ENCODE measurements around the gene MBD3. TPM values are rescaled to one million over a fixed set of nuclear protein-coding genes. Genes with fewer than 3 reads are reported as not detected.
"Not testable (repeated sequence)": the region's sequence is repeated elsewhere in the genome, so short reads cannot be mapped to it uniquely, and the experiment has no call there.

The MBD3 gene
- total RNA-seq, 1 donor = 78.5 TPM

DNA sequence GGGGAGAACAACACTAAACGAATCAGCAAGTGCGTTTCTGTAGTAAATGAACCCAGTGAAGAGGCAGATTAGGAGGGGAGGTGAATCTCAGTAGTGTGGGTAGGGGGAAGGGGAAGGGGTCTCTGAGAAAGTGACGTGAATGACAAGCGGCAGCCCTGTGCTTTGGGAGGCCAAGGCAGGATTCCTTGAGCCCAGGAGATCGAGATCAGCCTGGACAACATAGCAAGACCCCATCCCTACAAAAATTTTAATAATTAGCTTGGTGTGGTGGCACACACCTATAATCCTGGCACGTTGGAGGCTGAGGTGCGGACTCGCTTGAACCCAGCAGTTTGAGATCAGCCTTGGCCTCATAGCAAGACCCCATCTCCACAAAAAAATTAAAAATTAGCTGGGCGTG, 60.7 kb downstream of the MBD3 start:
- H3K4me2 ChIP-seq (ENCODE audit: insufficient read depth, low read length) = no peak overlapping the region
- TF ChIP-seq, protein P1, sequence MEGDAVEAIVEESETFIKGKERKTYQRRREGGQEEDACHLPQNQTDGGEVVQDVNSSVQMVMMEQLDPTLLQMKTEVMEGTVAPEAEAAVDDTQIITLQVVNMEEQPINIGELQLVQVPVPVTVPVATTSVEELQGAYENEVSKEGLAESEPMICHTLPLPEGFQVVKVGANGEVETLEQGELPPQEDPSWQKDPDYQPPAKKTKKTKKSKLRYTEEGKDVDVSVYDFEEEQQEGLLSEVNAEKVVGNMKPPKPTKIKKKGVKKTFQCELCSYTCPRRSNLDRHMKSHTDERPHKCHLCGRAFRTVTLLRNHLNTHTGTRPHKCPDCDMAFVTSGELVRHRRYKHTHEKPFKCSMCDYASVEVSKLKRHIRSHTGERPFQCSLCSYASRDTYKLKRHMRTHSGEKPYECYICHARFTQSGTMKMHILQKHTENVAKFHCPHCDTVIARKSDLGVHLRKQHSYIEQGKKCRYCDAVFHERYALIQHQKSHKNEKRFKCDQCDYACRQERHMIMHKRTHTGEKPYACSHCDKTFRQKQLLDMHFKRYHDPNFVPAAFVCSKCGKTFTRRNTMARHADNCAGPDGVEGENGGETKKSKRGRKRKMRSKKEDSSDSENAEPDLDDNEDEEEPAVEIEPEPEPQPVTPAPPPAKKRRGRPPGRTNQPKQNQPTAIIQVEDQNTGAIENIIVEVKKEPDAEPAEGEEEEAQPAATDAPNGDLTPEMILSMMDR (IDR thresholded peaks at IDR 0.05; ENCODE audit: extremely low read depth, low read depth, low read length) = no peak
- no peaks in the 10 kb centered on the region for H3K4me1 ChIP-seq (ENCODE audit: insufficient read depth, low read length)

GRCh38 chr19:1531587-1531986, 61.1 kb downstream of the MBD3 start:
- no peaks in the 10 kb centered on the region for H3K79me2 ChIP-seq (ENCODE audit: insufficient read depth, low read length)
- TF ChIP-seq, protein P1 (IDR thresholded peaks at IDR 0.05; ENCODE audit: extremely low read depth, low read depth, low read length) = no peak
- H3K4me1 ChIP-seq (ENCODE audit: insufficient read depth, low read length) = no peaks in the 10 kb centered on the region
- no peaks in the 10 kb centered on the region for H3K36me3 ChIP-seq (ENCODE audit: insufficient read depth, low read length)
- H4K20me1 ChIP-seq (ENCODE audit: insufficient read depth, low read length) = no peaks in the 10 kb centered on the region
- no peak overlapping the region for H3K27ac ChIP-seq (ENCODE audit: low read depth, low read length)
- H3K9me3 ChIP-seq (ENCODE audit: low read depth, low read length) = no peaks in the 10 kb centered on the region
- no peak overlapping the region for H2AFZ ChIP-seq (ENCODE audit: low read length)
- H3K27me3 ChIP-seq (ENCODE audit: insufficient read depth, low read length) = no peaks in the 10 kb centered on the region
- no peak overlapping the region for H3K4me3 ChIP-seq (ENCODE audit: insufficient read depth, low read length)
- no peak overlapping the region for H3K4me2 ChIP-seq (ENCODE audit: insufficient read depth, low read length)
- DNase-seq (ENCODE audit: insufficient read length, low spot score, missing footprints) = peak; percentile 81

More for the DNA sequence above, 60.7 kb downstream of the MBD3 start:
- Histone ChIP-seq H2AFZ (ENCODE audit: low read length) (no peak overlapping the region), H3K79me2 (ENCODE audit: insufficient read depth, low read length) (no peaks in the 10 kb centered on the region), H3K27ac (ENCODE audit: low read depth, low read length) (no peak overlapping the region), H3K9me3 (ENCODE audit: low read depth, low read length) (no peaks in the 10 kb centered on the region), H3K36me3 (ENCODE audit: insufficient read depth, low read length) (no peaks in the 10 kb centered on the region), H4K20me1 (ENCODE audit: insufficient read depth, low read length) (no peaks in the 10 kb centered on the region), H3K27me3 (ENCODE audit: insufficient read depth, low read length) (no peaks in the 10 kb centered on the region), H3K4me3 (ENCODE audit: insufficient read depth, low read length) (no peak overlapping the region)
- no peak for DNase-seq (ENCODE audit: insufficient read length, low spot score, missing footprints)

DNA sequence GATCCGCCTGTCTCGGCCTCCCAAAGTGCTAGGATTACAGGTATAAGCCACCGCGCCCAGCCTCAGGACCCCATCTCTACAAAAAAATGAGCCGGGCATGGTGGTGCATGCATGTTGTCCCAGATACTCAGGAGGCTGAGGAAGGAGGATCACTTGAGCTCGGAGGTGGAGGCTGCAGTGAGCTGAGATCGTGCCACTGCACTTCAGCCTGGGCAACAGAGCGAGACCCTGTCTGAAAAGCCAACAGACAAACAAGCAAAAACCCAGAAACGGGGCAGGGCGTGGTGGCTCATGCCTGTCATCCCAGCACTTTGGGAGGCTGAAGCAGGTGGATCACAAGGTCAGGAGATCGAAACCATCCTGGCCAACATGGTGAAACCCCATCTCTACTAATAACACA, 61.8 kb downstream of the MBD3 start:
- H3K27ac ChIP-seq (ENCODE audit: low read depth, low read length); H3K27me3 ChIP-seq (ENCODE audit: insufficient read depth, low read length); DNase-seq (ENCODE audit: insufficient read length, low spot score, missing footprints); H2AFZ ChIP-seq (ENCODE audit: low read length); H3K36me3 ChIP-seq (ENCODE audit: insufficient read depth, low read length); H3K4me2 ChIP-seq (ENCODE audit: insufficient read depth, low read length); H4K20me1 ChIP-seq (ENCODE audit: insufficient read depth, low read length); H3K9me3 ChIP-seq (ENCODE audit: low read depth, low read length); H3K79me2 ChIP-seq (ENCODE audit: insufficient read depth, low read length); H3K4me1 ChIP-seq (ENCODE audit: insufficient read depth, low read length); H3K4me3 ChIP-seq (ENCODE audit: insufficient read depth, low read length): not testable (repeated sequence)

- H4K20me1 ChIP-seq (ENCODE audit: insufficient read depth, low read length) = no peaks in the 10 kb centered on the region
- peaks cover 15% of the 10 kb centered on the region for H3K27me3 ChIP-seq (ENCODE audit: insufficient read depth, low read length)
- H2AFZ ChIP-seq (ENCODE audit: low read length) = no peak overlapping the region
- no peaks in the 10 kb centered on the region for H3K9me3 ChIP-seq (ENCODE audit: low read depth, low read length)
- no peak overlapping the region for H3K4me2 ChIP-seq (ENCODE audit: insufficient read depth, low read length)
- no peaks in the 10 kb centered on the region for H3K4me1 ChIP-seq (ENCODE audit: insufficient read depth, low read length)
- no peak for DNase-seq (ENCODE audit: insufficient read length, low spot score, missing footprints)
- TF ChIP-seq, protein P1 (IDR thresholded peaks at IDR 0.05; ENCODE audit: extremely low read depth, low read depth, low read length) = no peak
- no peaks in the 10 kb centered on the region for H3K79me2 ChIP-seq (ENCODE audit: insufficient read depth, low read length)
- no peak overlapping the region for H3K27ac ChIP-seq (ENCODE audit: low read depth, low read length)
- H3K4me3 ChIP-seq (ENCODE audit: insufficient read depth, low read length) = no peak overlapping the region
- H3K36me3 ChIP-seq (ENCODE audit: insufficient read depth, low read length) = no peaks in the 10 kb centered on the region
These were observed 63.2 kb downstream of the MBD3 start for GRCh38 chr19:1529430-1529816.
